ENCODE measurements around the gene PLA2G6. TPM values are rescaled to one million over a fixed set of nuclear protein-coding genes. Genes with fewer than 3 reads are reported as not detected.

PLA2G6 gene
- total and polyA plus RNA-seq, 2 of the 8 experiments (the other 6 are each of a cell fraction or from before 2014, with no cell fraction given): 13.2 to 21.0 TPM

DNA sequence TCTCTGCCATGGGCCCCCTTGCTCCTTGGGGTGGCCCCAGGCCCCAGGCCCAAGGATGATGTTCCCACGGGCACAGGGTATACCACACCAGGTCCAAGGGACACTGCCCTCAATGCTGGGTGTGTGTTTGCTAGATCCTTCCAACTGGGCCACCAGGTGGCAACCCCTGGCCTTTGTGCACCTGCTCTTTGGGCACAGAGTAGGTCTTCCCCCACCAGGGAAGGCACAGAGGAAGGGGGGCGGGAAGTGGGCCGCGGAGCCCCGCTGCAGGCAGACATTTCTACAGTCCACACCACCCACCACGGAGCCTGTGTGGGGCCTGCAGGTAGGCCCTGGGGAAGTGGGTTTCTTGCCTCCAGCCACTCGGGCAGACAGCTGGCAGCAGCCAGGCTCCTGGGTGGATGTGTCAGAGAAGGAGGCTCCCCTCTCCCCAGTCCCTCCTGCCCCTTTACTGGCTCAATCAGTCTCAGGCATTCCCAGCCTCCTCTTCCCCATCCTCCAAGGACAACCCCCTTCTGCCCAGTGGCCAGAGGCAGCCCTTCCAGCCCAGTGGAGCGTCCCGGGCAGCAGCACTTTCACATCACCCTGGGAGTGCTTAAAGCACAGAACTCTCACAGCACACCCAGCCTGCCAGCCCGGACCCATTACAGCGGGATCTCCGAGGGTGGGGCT is 41.8 kb upstream of the PLA2G6 start:
- H3K56ac ChIP-seq (replicated peaks; ENCODE audit: insufficient read length, low read depth, low read length): no peak overlapping the region
- peaks cover 2 to 9% of the 10 kb centered on the region in 2 experiments for H4K20me1 ChIP-seq (replicated peaks in 1 of 2; ENCODE audit: control insufficient read depth in 1 of 2, insufficient read depth in 2 of 2, low read length in 2 of 2)
- no peak for FAIRE-seq
- ChIA-PET CTCF (ENCODE audit: partially characterized antibody) (interaction anchor here (0.9 to 1.4 kb wide), 4 partner anchors 10 to 27 kb away, joined by 3 to 6 read pairs (median 3); no protein-coding TSS in a partner anchor), POLR2A (ENCODE audit: partially characterized antibody) (interaction anchor here (0.7 to 1.5 kb wide), 3 partner anchors 17 to 128 kb away, joined by 3 to 4 read pairs (median 3); no protein-coding TSS in a partner anchor)
- H2AK5ac ChIP-seq (ENCODE audit: low read depth, low read length): no peak overlapping the region
- H3K4me2 ChIP-seq (ENCODE audit: insufficient read depth in 1 of 2, low read depth in 2 of 2, low read length in 2 of 2): no peak overlapping the region
- no peak overlapping the region for H2BK5ac ChIP-seq (ENCODE audit: low read depth, low read length)
- no peak overlapping the region for H2BK12ac ChIP-seq (ENCODE audit: low read depth, low read length)
- no peak overlapping the region for H2AFZ ChIP-seq (ENCODE audit: low read length)
- no peak overlapping the region for H2BK120ac ChIP-seq (replicated peaks; ENCODE audit: low read depth, low read length)
- WGBS, 2 experiments (ENCODE audit: extremely low coverage in 1 of 2, insufficient coverage in 1 of 2, insufficient read length in 1 of 2, insufficient replicate concordance in 2 of 2, low coverage in 1 of 2, low lambda C conversion rate in 2 of 2, missing lambda C conversion rate in 1 of 2): 96% methylated on average over 12 of the region's 12 CpGs; no CpG with 5 or more reads in 1 of the 2 experiments
- H2BK20ac ChIP-seq (ENCODE audit: low read length): no peak overlapping the region
- no peaks in the 10 kb centered on the region for H3K9me3 ChIP-seq (ENCODE audit: insufficient read depth in 2 of 2, low read depth in 1 of 2, low read length in 1 of 2)
- no peak overlapping the region; the same call in 1 of the 2 replicates for H4K8ac ChIP-seq (ENCODE audit: extremely low read depth, insufficient read depth, low read length)
- no peak for DNase-seq (ENCODE audit: low read depth in 1 of 2, low spot score in 2 of 2)
- no peak overlapping the region for H3K18ac ChIP-seq (ENCODE audit: extremely low read depth, low read length)
- H4K91ac ChIP-seq (replicated peaks; ENCODE audit: insufficient read length, low read length): no peak overlapping the region
- H3K79me2 ChIP-seq (ENCODE audit: control insufficient read depth in 1 of 2, insufficient read depth in 2 of 2, low read length in 2 of 2): no peaks in the 10 kb centered on the region
- no peak overlapping the region for H3K27ac ChIP-seq (ENCODE audit: low read depth, low read length)
- H3K9ac ChIP-seq (replicated peaks in 1 of 4; ENCODE audit: extremely low read depth in 1 of 4, low read depth in 3 of 4, low read length in 3 of 4): no peak overlapping the region
- no peaks in the 10 kb centered on the region; the same call in 1 of the 2 replicates for H3K79me1 ChIP-seq (ENCODE audit: low read depth, low read length)
- no peak overlapping the region for H3K23ac ChIP-seq (ENCODE audit: insufficient read length)
- H3K14ac ChIP-seq (ENCODE audit: insufficient read length): no peak overlapping the region
- peaks cover 0 to 14% (median 4%) of the 10 kb centered on the region in 4 experiments; a peak in 6 of 8 replicates for H3K36me3 ChIP-seq (ENCODE audit: control insufficient read depth in 2 of 4, insufficient read depth in 4 of 4, low read length in 3 of 4)
- H3K4me3 ChIP-seq (ENCODE audit: extremely low read depth in 1 of 4, insufficient read depth in 2 of 4, low read depth in 3 of 4, low read length in 4 of 4): no peak overlapping the region
- H4K5ac ChIP-seq (ENCODE audit: insufficient read length, low read depth, low read length): no peak overlapping the region
- no peak overlapping the region for H2BK15ac ChIP-seq (ENCODE audit: low read length)
- H3K4me1 ChIP-seq (replicated peaks in 1 of 4; ENCODE audit: control insufficient read depth in 3 of 4, insufficient read depth in 4 of 4, low read length in 3 of 4): peaks cover 5 to 18% (median 10%) of the 10 kb centered on the region in 4 experiments
- H3K23me2 ChIP-seq (ENCODE audit: low read depth, low read length): no peaks in the 10 kb centered on the region
- no peak overlapping the region for H3K4ac ChIP-seq (replicated peaks; ENCODE audit: insufficient read length, low read depth, low read length)
- H3K27me3 ChIP-seq (replicated peaks in 1 of 4; ENCODE audit: control insufficient read depth in 3 of 4, extremely low read depth in 1 of 4, insufficient read depth in 3 of 4, low read length in 3 of 4): no peaks in the 10 kb centered on the region
- TF ChIP-seq, protein P1, sequence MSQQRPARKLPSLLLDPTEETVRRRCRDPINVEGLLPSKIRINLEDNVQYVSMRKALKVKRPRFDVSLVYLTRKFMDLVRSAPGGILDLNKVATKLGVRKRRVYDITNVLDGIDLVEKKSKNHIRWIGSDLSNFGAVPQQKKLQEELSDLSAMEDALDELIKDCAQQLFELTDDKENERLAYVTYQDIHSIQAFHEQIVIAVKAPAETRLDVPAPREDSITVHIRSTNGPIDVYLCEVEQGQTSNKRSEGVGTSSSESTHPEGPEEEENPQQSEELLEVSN (IDR thresholded peaks at IDR 0.05): no peak
- TF ChIP-seq POU5F1 (IDR thresholded peaks at IDR 0.05; ENCODE audit: low read depth, low read length): no peak
